GM10248 (cell line): ENCODE results near the gene TFCP2L1.

Source experiments
- CTCF ChIA-PET: fragments of 300-600 bp; sonication (Branson Sonifier 250); formaldehyde crosslinking; extraction: SDS; loops from one replicate; lab custom pipeline; 2021; ENCODE audit warnings: antibody characterized with exemption; lab: Yijun Ruan, JAX
- POLR2A ChIA-PET: fragments of 350-650 bp; sonication (Branson Sonifier 250); formaldehyde crosslinking; extraction: SDS; loops from one replicate; lab custom pipeline; 2020; ENCODE audit warnings: antibody characterized with exemption; lab: Yijun Ruan, JAX
- DNase-seq: peaks from one replicate; pipeline ENCODE4 v3.0.0; 2012; ENCODE audit errors: extremely low spot score
- TF ChIP-seq, protein P1 (sequence below): IDR thresholded peaks from 2 replicates; pipeline ENCODE4 v1.5.1; 2012; ENCODE audit warnings: mild to moderate bottlenecking, low read depth; ENCODE audit errors: extremely low read depth, missing control alignments, control extremely low read depth

Gene TFCP2L1

DNA sequence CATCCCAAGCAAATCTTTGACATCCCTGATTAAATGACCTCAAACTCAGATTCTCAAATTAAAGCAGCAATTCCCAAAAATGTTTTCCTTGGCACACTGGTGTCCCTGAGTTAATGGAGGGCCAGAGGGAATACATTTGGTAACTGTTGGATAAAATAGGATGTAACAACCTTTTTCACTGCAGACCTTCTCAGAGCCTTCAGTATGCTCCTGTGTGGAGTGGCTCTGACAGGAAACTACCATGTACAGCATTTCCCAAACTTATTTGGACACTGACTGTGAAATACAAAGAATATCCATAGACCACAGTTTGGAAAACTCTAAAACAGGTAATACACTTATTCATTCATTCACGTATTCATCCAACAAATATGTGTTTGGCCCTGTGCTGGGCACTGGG lies 91.8 kb downstream of the TFCP2L1 start:
- ChIA-PET POLR2A (no interaction called here), CTCF (no interaction called here)
- TF ChIP-seq, protein P1, sequence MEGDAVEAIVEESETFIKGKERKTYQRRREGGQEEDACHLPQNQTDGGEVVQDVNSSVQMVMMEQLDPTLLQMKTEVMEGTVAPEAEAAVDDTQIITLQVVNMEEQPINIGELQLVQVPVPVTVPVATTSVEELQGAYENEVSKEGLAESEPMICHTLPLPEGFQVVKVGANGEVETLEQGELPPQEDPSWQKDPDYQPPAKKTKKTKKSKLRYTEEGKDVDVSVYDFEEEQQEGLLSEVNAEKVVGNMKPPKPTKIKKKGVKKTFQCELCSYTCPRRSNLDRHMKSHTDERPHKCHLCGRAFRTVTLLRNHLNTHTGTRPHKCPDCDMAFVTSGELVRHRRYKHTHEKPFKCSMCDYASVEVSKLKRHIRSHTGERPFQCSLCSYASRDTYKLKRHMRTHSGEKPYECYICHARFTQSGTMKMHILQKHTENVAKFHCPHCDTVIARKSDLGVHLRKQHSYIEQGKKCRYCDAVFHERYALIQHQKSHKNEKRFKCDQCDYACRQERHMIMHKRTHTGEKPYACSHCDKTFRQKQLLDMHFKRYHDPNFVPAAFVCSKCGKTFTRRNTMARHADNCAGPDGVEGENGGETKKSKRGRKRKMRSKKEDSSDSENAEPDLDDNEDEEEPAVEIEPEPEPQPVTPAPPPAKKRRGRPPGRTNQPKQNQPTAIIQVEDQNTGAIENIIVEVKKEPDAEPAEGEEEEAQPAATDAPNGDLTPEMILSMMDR = no peak
- DNase-seq = no peak

GRCh38 chr2:121192576-121192975 lies 92.4 kb downstream of the TFCP2L1 start:
- DNase-seq = no peak
- POLR2A ChIA-PET = no interaction called here
- CTCF ChIA-PET = no interaction called here
- TF ChIP-seq, protein P1 = no peak

DNA sequence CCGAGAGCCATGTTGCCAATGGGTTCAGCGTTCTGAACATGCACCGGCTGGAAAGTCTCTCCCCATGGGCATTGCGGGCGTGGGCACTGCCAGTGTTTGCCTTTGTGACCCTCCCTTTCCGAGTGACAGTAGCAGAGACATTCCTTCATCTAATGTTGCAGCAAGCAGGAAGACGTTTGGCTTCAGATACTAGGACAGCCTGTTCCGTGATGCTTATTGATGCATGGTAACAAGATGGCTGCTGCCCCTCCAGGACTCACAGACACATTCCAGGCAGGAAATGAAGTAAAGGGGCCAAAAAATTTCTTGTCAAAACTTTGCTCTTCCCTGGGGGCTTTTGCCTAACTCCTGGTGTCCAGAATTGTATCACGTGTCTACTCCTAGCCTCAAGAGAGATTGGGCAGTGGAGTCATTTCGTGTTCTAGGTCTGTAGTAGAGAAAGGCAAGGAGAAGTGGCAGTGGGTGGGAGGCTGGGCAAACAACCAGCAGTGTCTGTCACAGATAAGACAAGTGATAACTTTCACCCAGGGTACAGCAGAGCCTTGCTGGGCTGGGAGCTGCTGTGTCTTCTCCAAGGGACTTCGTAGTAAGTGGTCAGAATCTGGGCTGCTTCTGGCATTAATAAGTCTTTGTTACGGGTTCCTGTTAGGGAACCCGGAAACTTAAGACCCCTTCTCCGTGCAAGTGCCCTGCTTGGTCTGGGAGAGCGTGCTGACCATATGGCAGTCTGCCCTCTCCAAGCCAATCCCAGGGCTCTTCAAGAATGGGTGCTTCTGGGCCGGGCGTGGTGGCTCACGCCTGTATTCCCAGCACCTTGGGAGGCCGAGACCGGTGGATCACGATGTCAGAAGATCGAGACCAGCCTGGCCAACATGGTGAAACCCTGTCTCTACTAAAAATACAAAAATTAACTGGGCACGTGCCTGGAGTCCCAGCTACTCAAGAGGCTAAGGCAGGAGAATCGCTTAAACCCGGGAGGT lies 93.5 kb downstream of the TFCP2L1 start:
- no peak for DNase-seq
- ChIA-PET POLR2A (no interaction called here), CTCF (no interaction called here)
- TF ChIP-seq, protein P1 = no peak

GRCh38 chr2:121189661-121190381 lies 95.2 kb downstream of the TFCP2L1 start:
- ChIA-PET CTCF (no interaction called here), POLR2A (no interaction called here)
- TF ChIP-seq, protein P1 = no peak
- DNase-seq = no peak

- DNase-seq = no peak
- TF ChIP-seq, protein P1 = no peak
- ChIA-PET CTCF (no interaction called here), POLR2A (no interaction called here)
These were observed 96.0 kb downstream of the TFCP2L1 start for GRCh38 chr2:121189011-121189410.

- no peak for DNase-seq
- TF ChIP-seq, protein P1 = no peak
- ChIA-PET POLR2A (interaction anchor here (0.6 kb wide), 1 partner anchor 1519 kb away, joined by 3 read pairs; no protein-coding TSS in a partner anchor), CTCF (interaction anchor here (1.0 kb wide), 1 partner anchor 34 kb away, joined by 3 read pairs; no protein-coding TSS in a partner anchor)
These were observed 97.0 kb downstream of the TFCP2L1 start for GRCh38 chr2:121187982-121188411.
